Stimulated activated CD8-positive, alpha-beta memory T cell treated with anti-CD3 and anti-CD28 coated beads, Interleukin-4, amount 100 ng/mL, for 1 hour (primary cell): Measurements from ENCODE around the gene AKTIP.
"Not testable (repeated sequence)": the region's sequence is repeated elsewhere in the genome, so short reads cannot be mapped to it uniquely, and the experiment has no call there.

Experiments used
- DNase-seq, 2 donors: peaks; one replicate each; pipeline ENCODE4 v3.0.0-alpha.2; 2020; ENCODE audit warnings: low read depth in 2 of 2, low spot score in 1 of 2

The AKTIP gene

GRCh38 chr16:53502331-53503269 lies at the start of gene AKTIP:
Gene AKTIP (minus strand): TSS chr16:53503209. CDS start chr16:53500259, 2,950 bp downstream.
- DNase-seq = no peak

GRCh38 chr16:53549970-53550690 lies 47.1 kb upstream of the AKTIP start:
- DNase-seq = peak in 1 of 2 donors; percentile 12

GRCh38 chr16:53546988-53547391 lies 44.0 kb upstream of the AKTIP start:
- no peak for DNase-seq

- peak in 1 of 2 donors; percentile 9 for DNase-seq
Measured at GRCh38 chr16:53545433-53545832, 42.4 kb upstream of the AKTIP start.

- DNase-seq = no peak
Measured at GRCh38 chr16:53542283-53542682, 39.3 kb upstream of the AKTIP start.

GRCh38 chr16:53541326-53541725 lies 38.3 kb upstream of the AKTIP start:
- DNase-seq = no peak

- not testable (repeated sequence) for DNase-seq
Measured at GRCh38 chr16:53539759-53540718, 37.0 kb upstream of the AKTIP start.

GRCh38 chr16:53539346-53539745 lies 36.3 kb upstream of the AKTIP start:
- not testable (repeated sequence) for DNase-seq

- DNase-seq = no peak
Measured at GRCh38 chr16:53537626-53538025, 34.6 kb upstream of the AKTIP start.

- no peak for DNase-seq
Measured at GRCh38 chr16:53534206-53534605, 31.2 kb upstream of the AKTIP start.

- no peak for DNase-seq
Measured at GRCh38 chr16:53530741-53531140, 27.7 kb upstream of the AKTIP start.

GRCh38 chr16:53530046-53530445 lies 27.0 kb upstream of the AKTIP start:
- no peak for DNase-seq

- no peak for DNase-seq
Measured at GRCh38 chr16:53529513-53529912, 26.5 kb upstream of the AKTIP start.

GRCh38 chr16:53528797-53529196 lies 25.8 kb upstream of the AKTIP start:
- DNase-seq = no peak

- no peak for DNase-seq
Measured at GRCh38 chr16:53523971-53524548, 21.1 kb upstream of the AKTIP start.

GRCh38 chr16:53523126-53523804 lies 20.3 kb upstream of the AKTIP start:
- DNase-seq = no peak

- no peak for DNase-seq
Measured at GRCh38 chr16:53519417-53520091, 16.5 kb upstream of the AKTIP start.

GRCh38 chr16:53518550-53519416 lies 15.8 kb upstream of the AKTIP start:
- DNase-seq = peak; percentile 50 to 54
